Omental fat pad (tissue), 4 donors: ENCODE data around the gene APBA2. TPM values are rescaled to one million over a fixed set of nuclear protein-coding genes. Genes with fewer than 3 reads are reported as not detected.

Experiments
- ATAC-seq: fragments of 150-250 bp; one replicate; pipeline ENCODE4 v1.9.1; 2016; ENCODE audit warnings: mild to moderate bottlenecking, moderate library complexity; ENCODE audit not compliant: low FRiP score
- DNase-seq: peaks from one replicate; pipeline ENCODE4 v3.0.0-alpha.2; 2019; ENCODE audit warnings: low spot score
- total RNA-seq, 4 donors: library from RNA; depleted of rRNA; stranded (reverse); fragments of >200 nt; gene quantifications; one replicate each; pipeline ENCODE4 v1.1.0, GENCODE V29; 2016
- TF ChIP-seq, protein P1 (sequence below), 3 donors: fragments of 450-650 bp; IDR thresholded peaks; one replicate each; pipeline ENCODE4 v1.5.1; 2016 to 2017; ENCODE audit warnings: antibody characterized with exemption in 3 of 3, mild to moderate bottlenecking in 3 of 3, moderate library complexity in 2 of 3

APBA2 gene
- total RNA-seq, 4 donors from 2014 or later: 0.93 to 4.3 (median 2.6) TPM

DNA sequence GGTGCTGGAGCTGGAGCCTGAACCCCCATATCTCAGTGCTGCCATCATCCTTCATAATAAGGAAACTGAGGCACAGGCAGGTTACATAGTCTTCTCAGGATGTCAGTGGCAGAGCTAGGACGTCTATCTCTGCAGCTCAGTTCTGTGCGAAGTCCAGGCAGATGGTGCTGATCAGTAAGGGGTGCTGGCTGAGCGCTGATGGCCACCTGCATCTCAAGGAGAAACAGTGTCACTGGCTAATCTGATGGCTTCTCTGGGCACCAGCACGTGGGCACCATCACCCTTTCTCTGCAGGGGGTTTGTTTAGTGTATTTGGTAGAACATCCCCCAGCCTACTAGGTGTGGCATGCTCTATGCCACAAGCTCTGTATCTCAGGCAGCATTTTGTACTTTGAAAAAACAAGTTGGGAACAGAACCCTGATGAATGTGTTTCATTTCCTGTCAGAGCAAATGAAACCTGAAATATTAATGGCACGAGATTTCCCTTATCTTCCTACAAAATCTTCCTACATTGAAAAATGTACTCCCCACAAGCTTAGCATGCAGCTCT, 35.1 kb downstream of the APBA2 start:
- no peak for DNase-seq
- TF ChIP-seq, protein P1, sequence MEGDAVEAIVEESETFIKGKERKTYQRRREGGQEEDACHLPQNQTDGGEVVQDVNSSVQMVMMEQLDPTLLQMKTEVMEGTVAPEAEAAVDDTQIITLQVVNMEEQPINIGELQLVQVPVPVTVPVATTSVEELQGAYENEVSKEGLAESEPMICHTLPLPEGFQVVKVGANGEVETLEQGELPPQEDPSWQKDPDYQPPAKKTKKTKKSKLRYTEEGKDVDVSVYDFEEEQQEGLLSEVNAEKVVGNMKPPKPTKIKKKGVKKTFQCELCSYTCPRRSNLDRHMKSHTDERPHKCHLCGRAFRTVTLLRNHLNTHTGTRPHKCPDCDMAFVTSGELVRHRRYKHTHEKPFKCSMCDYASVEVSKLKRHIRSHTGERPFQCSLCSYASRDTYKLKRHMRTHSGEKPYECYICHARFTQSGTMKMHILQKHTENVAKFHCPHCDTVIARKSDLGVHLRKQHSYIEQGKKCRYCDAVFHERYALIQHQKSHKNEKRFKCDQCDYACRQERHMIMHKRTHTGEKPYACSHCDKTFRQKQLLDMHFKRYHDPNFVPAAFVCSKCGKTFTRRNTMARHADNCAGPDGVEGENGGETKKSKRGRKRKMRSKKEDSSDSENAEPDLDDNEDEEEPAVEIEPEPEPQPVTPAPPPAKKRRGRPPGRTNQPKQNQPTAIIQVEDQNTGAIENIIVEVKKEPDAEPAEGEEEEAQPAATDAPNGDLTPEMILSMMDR (IDR thresholded peaks at IDR 0.05): no peak
- no peak for ATAC-seq

DNA sequence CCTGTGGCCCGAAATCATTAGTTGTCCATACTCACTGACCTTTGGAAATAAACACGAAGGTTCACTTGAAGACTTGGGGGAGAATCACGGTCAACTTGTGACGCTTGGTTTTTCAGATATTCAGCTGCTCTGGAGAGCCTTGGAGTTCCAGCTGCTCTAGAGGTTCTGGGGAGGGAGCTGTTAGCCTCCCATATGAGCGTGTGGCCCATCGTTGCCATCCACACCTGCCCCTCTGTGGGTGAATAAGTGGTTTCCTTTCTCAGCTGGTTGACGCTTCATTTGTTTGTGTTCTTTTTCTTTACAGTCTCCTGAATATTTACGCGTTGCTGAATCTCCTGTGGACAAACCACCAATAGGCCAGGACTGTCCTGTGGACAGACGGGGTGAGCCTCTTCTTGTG, 35.6 kb downstream of the APBA2 start:
- ATAC-seq: no peak
- no peak for DNase-seq
- TF ChIP-seq, protein P1 (IDR thresholded peaks at IDR 0.05): no peak

DNA sequence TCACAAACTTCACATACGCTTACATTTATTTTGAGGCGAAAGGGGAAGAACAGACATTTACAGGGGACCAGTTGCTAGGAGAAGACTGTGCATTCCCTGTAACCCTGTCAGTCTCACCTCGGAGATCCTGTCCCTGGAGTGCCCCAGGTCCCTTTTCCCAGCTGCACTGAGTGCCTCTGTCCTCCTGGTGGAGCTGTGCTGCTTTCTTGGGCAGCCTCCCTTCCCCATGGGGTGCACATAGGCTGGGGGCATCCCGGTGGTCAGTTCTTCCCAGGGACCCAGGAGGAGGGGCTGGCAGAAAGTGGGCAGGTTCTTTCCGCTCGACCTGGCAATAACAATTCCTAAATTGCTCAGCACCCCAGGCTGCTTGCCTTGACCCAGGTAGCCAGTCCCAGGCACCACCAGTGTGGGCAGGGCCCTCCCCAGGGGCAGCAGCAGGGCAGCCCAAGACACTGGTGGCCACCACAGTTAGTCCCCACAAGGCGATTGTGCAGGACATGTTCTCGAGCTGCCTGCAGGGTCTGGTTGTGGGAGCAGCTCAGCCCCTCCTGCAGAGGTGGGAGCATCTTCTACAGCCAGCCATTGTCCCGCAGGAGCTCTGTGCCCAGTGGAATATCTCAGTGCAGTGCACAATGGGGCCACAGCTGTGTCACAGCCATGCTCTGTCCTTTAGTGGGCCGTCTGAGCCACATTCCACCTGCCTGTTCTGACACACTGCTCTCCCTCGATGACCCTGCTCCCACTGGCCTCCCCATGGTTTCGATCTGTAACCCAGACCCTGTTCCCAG, 36.3 kb downstream of the APBA2 start:
- TF ChIP-seq, protein P1 (IDR thresholded peaks at IDR 0.05): no peak
- DNase-seq: no peak
- ATAC-seq: no peak

DNA sequence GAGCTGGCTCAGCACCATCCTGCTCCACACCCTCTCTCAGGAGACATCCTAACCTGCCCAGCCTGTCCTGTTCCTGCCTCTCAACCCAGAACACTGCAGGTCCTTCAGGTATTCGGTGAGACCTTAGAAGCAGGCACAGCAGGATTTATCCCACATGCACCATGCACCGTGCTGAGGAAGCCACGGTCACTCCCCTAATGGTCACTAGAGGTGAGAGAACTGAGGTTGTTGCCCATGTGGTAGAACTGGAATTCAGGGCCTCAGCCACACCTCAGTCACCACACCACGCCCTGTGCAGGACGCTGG, 36.9 kb downstream of the APBA2 start:
- no peak for ATAC-seq
- DNase-seq: no peak
- TF ChIP-seq, protein P1 (IDR thresholded peaks at IDR 0.05): no peak

DNA sequence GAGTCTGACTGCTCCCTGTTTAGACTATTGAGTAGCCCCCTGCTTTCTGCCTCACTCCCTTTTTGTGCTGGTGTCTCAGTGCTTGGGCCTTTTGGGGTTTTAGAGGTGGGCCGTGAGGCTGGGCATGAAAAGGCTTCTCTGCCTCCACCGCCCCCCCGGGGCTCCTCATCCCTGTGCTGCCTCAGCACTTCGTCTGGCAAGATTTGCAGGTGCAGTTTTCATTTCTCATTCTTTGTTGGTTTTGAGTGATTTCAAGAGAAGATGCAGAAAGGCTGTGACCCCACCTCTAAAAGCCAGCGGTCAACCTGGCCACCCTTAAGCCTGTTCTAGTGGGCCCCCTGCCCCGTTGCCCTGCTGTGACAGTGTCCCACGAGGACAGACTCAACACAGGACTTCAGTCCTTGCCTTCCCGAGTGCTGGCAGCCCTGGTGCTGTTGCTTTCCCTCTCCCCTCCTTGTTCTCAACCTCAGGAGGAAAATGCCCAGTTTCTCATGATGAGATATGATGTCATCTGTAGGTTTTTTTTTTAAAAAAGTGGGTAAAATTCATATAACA, 38.0 kb downstream of the APBA2 start:
- ATAC-seq: no peak
- TF ChIP-seq, protein P1 (IDR thresholded peaks at IDR 0.05): no peak
- DNase-seq: no peak

DNA sequence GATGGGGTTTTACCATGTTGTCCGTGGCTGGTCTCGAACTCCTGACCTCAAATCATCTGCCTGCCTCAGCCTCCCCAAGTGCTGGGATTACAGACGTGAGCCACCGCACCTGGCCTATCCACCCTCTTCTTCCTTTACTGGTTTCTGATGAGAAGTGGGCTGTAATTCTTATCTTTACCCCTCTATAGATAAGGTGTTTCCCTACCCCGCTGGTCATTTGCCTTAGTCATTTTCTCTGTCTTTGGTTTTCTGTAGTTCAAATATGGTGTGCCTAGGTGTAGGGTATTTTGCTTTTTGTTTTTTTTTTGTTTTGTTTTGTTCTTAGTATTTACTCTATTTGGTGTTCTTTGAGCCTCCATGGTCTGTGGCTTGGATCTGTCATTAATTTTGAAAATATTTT, 41.3 kb downstream of the APBA2 start:
- no peak for DNase-seq
- TF ChIP-seq, protein P1 (IDR thresholded peaks at IDR 0.05): no peak
- no peak for ATAC-seq

DNA sequence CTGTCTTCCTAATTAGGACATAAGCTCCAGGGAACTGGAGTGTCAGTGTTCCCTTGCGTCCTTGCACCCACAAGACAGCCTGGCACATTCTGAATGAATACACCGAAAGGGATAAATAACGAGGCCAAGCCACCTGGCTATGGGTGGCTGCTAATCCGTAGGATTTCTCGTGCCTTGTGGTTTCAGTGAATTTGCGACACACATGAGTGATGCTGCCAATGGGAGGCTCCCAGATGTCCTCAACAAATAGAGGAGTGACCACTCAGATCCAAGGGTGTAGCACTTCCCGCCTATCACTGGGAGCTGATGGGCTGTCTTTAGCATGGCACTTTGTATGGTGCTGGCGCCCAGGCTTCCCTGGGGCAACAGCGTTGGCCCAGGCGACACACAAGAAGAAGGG, 43.4 kb downstream of the APBA2 start:
- TF ChIP-seq, protein P1 (IDR thresholded peaks at IDR 0.05): no peak
- DNase-seq: no peak
- no peak for ATAC-seq
